ENCODE data around the gene FARS2. TPM values are rescaled to one million over a fixed set of nuclear protein-coding genes. Genes with fewer than 3 reads are reported as not detected.

Gene FARS2
- total RNA-seq, 2 donors from 2014 or later: 8.2 to 29.0 TPM

- no peak overlapping the region for H3K27ac Mint-ChIP-seq
- DNase-seq (ENCODE audit: low spot score in 2 of 2) (no peak), ATAC-seq (no peak)
- peaks cover 3 to 13% of the 10 kb centered on the region in 2 donors for H3K9me3 Mint-ChIP-seq
- peaks cover 7 to 13% of the 10 kb centered on the region in 2 donors for H3K36me3 Mint-ChIP-seq
These were observed 396.5 kb downstream of the FARS2 start for GRCh38 chr6:5657684-5658430.

- no peak for DNase-seq (ENCODE audit: low spot score in 2 of 2)
- no peak for ATAC-seq
- H3K27ac Mint-ChIP-seq: no peak overlapping the region
- peaks cover 3 to 13% of the 10 kb centered on the region in 2 donors for H3K9me3 Mint-ChIP-seq
- H3K36me3 Mint-ChIP-seq: peaks cover 7 to 13% of the 10 kb centered on the region in 2 donors
These were observed 398.2 kb downstream of the FARS2 start for GRCh38 chr6:5659467-5659866.

GRCh38 chr6:5660772-5661171 lies 399.5 kb downstream of the FARS2 start:
- H3K36me3 Mint-ChIP-seq: peaks cover under 1 to 6% of the 10 kb centered on the region in 2 donors
- H3K9me3 Mint-ChIP-seq: peaks cover 3 to 13% of the 10 kb centered on the region in 2 donors
- DNase-seq (ENCODE audit: low spot score in 2 of 2) (no peak), ATAC-seq (no peak)
- no peak overlapping the region for H3K27ac Mint-ChIP-seq

- peaks cover 0 to 5% of the 10 kb centered on the region in 2 donors for H3K36me3 Mint-ChIP-seq
- no peak for DNase-seq (ENCODE audit: low spot score in 2 of 2)
- peaks cover 3 to 17% of the 10 kb centered on the region in 2 donors for H3K9me3 Mint-ChIP-seq
- no peak overlapping the region for H3K27ac Mint-ChIP-seq
- no peak for ATAC-seq
These were observed 401.5 kb downstream of the FARS2 start for GRCh38 chr6:5662797-5663196.

- no peak for DNase-seq (ENCODE audit: low spot score in 2 of 2)
- Mint-ChIP-seq H3K36me3 (peaks cover 0 to 5% of the 10 kb centered on the region in 2 donors), H3K9me3 (peaks cover 3 to 17% of the 10 kb centered on the region in 2 donors), H3K27ac (peak overlapping the region in 1 of 2 donors; percentile 84)
- no peak for ATAC-seq
These were observed 401.9 kb downstream of the FARS2 start for GRCh38 chr6:5663259-5663658.

GRCh38 chr6:5663739-5664138 lies 402.4 kb downstream of the FARS2 start:
- H3K36me3 Mint-ChIP-seq: peaks cover 0 to 5% of the 10 kb centered on the region in 2 donors
- no peak for DNase-seq (ENCODE audit: low spot score in 2 of 2)
- peak overlapping the region in 1 of 2 donors; percentile 84 for H3K27ac Mint-ChIP-seq
- no peak for ATAC-seq
- H3K9me3 Mint-ChIP-seq: peaks cover 3 to 17% of the 10 kb centered on the region in 2 donors

GRCh38 chr6:5664149-5664548 lies 402.8 kb downstream of the FARS2 start:
- Mint-ChIP-seq H3K36me3 (peaks cover 0 to 5% of the 10 kb centered on the region in 2 donors), H3K27ac (peak overlapping the region in 1 of 2 donors; percentile 85), H3K9me3 (peaks cover 3 to 17% of the 10 kb centered on the region in 2 donors)
- DNase-seq (ENCODE audit: low spot score in 2 of 2) (no peak), ATAC-seq (no peak)

GRCh38 chr6:5665173-5665572 lies 403.9 kb downstream of the FARS2 start:
- ATAC-seq: peak; percentile 41 to 71
- DNase-seq (ENCODE audit: low spot score in 2 of 2): peak in 1 of 2 donors; percentile 4
- peaks cover 0 to 5% of the 10 kb centered on the region in 2 donors for H3K36me3 Mint-ChIP-seq
- H3K9me3 Mint-ChIP-seq: peaks cover 0 to 17% of the 10 kb centered on the region in 2 donors
- peak overlapping the region; percentile 85 to 87 for H3K27ac Mint-ChIP-seq

GRCh38 chr6:5665667-5666066 lies 404.4 kb downstream of the FARS2 start:
- H3K36me3 Mint-ChIP-seq: peaks cover 0 to 5% of the 10 kb centered on the region in 2 donors
- H3K9me3 Mint-ChIP-seq: peaks cover 0 to 13% of the 10 kb centered on the region in 2 donors
- H3K27ac Mint-ChIP-seq: peak overlapping the region in 1 of 2 donors; percentile 85
- ATAC-seq (peak in 1 of 2 donors; percentile 58), DNase-seq (ENCODE audit: low spot score in 2 of 2) (no peak)

- ATAC-seq: no peak
- peak overlapping the region in 1 of 2 donors; percentile 85 for H3K27ac Mint-ChIP-seq
These were observed 405.4 kb downstream of the FARS2 start for GRCh38 chr6:5666695-5667094.

GRCh38 chr6:5667737-5668136 lies 406.4 kb downstream of the FARS2 start:
- no peak overlapping the region for H3K27ac Mint-ChIP-seq
- ATAC-seq: no peak
- peaks cover 0 to 17% of the 10 kb centered on the region in 2 donors for H3K9me3 Mint-ChIP-seq
- peaks cover 7 to 17% of the 10 kb centered on the region in 2 donors for H3K36me3 Mint-ChIP-seq
- no peak for DNase-seq (ENCODE audit: low spot score in 2 of 2)

More at GRCh38 chr6:5666695-5667094, 405.4 kb downstream of the FARS2 start:
- H3K9me3 Mint-ChIP-seq: peaks cover 0 to 14% of the 10 kb centered on the region in 2 donors
- no peak for DNase-seq (ENCODE audit: low spot score in 2 of 2)
- H3K36me3 Mint-ChIP-seq: peaks cover 4 to 14% of the 10 kb centered on the region in 2 donors

- Mint-ChIP-seq H3K27ac (no peak overlapping the region), H3K9me3 (peaks cover 0 to 17% of the 10 kb centered on the region in 2 donors), H3K36me3 (peaks cover 7 to 17% of the 10 kb centered on the region in 2 donors)
- DNase-seq (ENCODE audit: low spot score in 2 of 2): no peak
- no peak for ATAC-seq
These were observed 409.1 kb downstream of the FARS2 start for GRCh38 chr6:5670381-5670780.

GRCh38 chr6:5670811-5671561 lies 409.7 kb downstream of the FARS2 start:
- Mint-ChIP-seq H3K27ac (peak overlapping the region; percentile 45 to 74), H3K9me3 (peaks cover 0 to 17% of the 10 kb centered on the region in 2 donors), H3K36me3 (peaks cover 7 to 17% of the 10 kb centered on the region in 2 donors)
- ATAC-seq: peak; percentile 61 to 83
- no peak for DNase-seq (ENCODE audit: low spot score in 2 of 2)

GRCh38 chr6:5671601-5672559 lies 410.6 kb downstream of the FARS2 start:
- H3K36me3 Mint-ChIP-seq: peaks cover 7 to 12% of the 10 kb centered on the region in 2 donors
- peak overlapping the region; percentile 45 to 74 for H3K27ac Mint-ChIP-seq
- ATAC-seq (no peak), DNase-seq (ENCODE audit: low spot score in 2 of 2) (no peak)
- peaks cover 0 to 13% of the 10 kb centered on the region in 2 donors for H3K9me3 Mint-ChIP-seq

- Mint-ChIP-seq H3K9me3 (peaks cover 0 to 13% of the 10 kb centered on the region in 2 donors), H3K27ac (no peak overlapping the region), H3K36me3 (peaks cover 7 to 11% of the 10 kb centered on the region in 2 donors)
- ATAC-seq (peak in 1 of 2 donors; percentile 29), DNase-seq (ENCODE audit: low spot score in 2 of 2) (no peak)
These were observed 411.3 kb downstream of the FARS2 start for GRCh38 chr6:5672581-5673011.

Measured in activated naive CD4-positive, alpha-beta T cell treated with anti-CD3 and anti-CD28 coated beads, Interleukin-2, amount 50 U/mL, for 72 hours (primary cell).